Measurements from ENCODE around the gene DMD. TPM values are rescaled to one million over a fixed set of nuclear protein-coding genes. Genes with fewer than 3 reads are reported as not detected.

DMD gene
- total and polyA plus RNA-seq, 9 donors, result 14.0 to 70.5 (median 37.6) TPM

DNA sequence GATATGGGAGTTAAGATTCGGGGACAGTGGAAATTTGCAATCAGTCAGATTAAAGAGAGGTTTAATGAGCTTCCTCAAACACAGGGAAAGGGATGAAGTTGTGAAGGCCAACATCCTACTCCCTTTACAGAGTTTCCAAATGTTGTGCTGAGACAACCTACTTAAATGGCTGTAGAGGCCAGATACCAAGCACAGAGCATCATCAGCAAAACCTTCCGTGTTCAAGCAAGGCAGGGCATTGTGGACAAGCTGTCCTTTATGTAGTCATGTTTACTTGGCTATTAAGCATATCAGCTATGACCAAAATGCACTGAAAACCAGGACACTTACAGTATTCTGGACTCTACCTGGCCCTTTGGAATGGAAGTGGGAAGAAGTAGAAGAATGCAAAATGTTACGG is 197.3 kb downstream of the DMD start:
- H3K27ac ChIP-seq, result no peak overlapping the region
- no peak overlapping the region for H3K4me3 ChIP-seq
- H3K4me1 ChIP-seq (ENCODE audit: insufficient read depth), result no peaks in the 10 kb centered on the region
- no peak for DNase-seq
- no peaks in the 10 kb centered on the region for H3K9me3 ChIP-seq
- intact Hi-C loops (cut with DNase I), result no loop called here
- no peaks in the 10 kb centered on the region for H3K36me3 ChIP-seq
- 79 to 85% (median 85%) methylated on average over 3 of the region's 3 CpGs for WGBS, 3 donors
- no peaks in the 10 kb centered on the region for H3K27me3 ChIP-seq
- no peak for TF ChIP-seq POLR2A (IDR thresholded peaks at IDR 0.05)
- TF ChIP-seq EP300 (IDR thresholded peaks at IDR 0.05), result no peak
- TF ChIP-seq CTCF (IDR thresholded peaks at IDR 0.05), result no peak

DNA sequence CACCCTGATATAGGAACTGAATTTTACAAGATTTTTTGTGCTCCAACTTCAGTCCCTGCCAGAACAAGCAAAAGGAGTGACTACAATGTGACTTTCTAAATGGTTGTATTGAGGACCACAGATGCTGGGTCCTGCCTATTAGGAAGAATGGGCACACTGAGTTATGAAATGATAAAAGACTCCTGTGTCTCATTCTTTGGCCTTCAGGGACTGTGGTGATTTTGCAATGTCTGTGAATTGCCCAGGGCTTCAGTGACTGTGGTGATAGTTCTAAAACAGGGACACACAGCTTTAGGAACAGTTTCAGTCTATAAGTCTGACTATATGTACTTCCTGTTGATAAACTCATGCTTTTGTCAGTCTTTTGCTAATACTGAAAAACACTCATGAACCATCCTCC is 210.2 kb downstream of the DMD start:
- H3K27ac ChIP-seq, result no peak overlapping the region
- intact Hi-C loops (cut with DNase I), result no loop called here

GRCh38 chrX:32998776-32999175 is 212.6 kb downstream of the DMD start:
- 87 to 92% (median 91%) methylated on average over 4 of the region's 4 CpGs for WGBS, 3 donors
- DNase-seq, result no peak
- Histone ChIP-seq H3K36me3 (no peaks in the 10 kb centered on the region), H3K4me1 (ENCODE audit: insufficient read depth) (no peaks in the 10 kb centered on the region), H3K27ac (no peak overlapping the region), H3K4me3 (no peak overlapping the region), H3K9me3 (no peaks in the 10 kb centered on the region), H3K27me3 (no peaks in the 10 kb centered on the region)
- no peak for TF ChIP-seq EP300 (IDR thresholded peaks at IDR 0.05)
- no peak for TF ChIP-seq POLR2A (IDR thresholded peaks at IDR 0.05)
- no peak for TF ChIP-seq CTCF (IDR thresholded peaks at IDR 0.05)
- intact Hi-C loops (cut with DNase I), result no loop called here

More for the DNA sequence above, 210.2 kb downstream of the DMD start:
- no peak for DNase-seq
- no peaks in the 10 kb centered on the region for H3K36me3 ChIP-seq
- no peaks in the 10 kb centered on the region for H3K9me3 ChIP-seq
- TF ChIP-seq POLR2A (IDR thresholded peaks at IDR 0.05) (no peak), EP300 (IDR thresholded peaks at IDR 0.05) (no peak), CTCF (IDR thresholded peaks at IDR 0.05) (no peak)
- H3K27me3 ChIP-seq, result no peaks in the 10 kb centered on the region
- no peaks in the 10 kb centered on the region for H3K4me1 ChIP-seq (ENCODE audit: insufficient read depth)
- no peak overlapping the region for H3K4me3 ChIP-seq

DNA sequence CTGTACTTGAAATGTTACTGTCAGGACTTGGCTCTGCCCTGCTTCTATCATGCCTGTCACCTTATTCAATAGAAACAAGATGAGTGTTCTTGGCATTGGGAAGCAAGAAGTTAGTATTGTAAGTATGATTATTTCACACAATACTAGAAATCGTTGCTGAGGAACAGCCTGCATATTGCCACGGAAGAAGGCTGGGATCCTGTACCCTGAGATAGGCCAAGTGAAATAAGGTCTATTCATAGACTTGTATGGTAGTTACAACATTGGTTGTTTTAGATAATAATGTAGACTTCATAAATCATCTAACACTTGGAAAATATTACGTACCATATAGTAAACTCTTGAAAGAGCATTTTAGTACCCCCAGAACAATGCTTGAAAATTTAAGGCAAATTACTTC is 215.9 kb downstream of the DMD start:
- no peaks in the 10 kb centered on the region for H3K4me1 ChIP-seq (ENCODE audit: insufficient read depth)
- intact Hi-C loops (cut with DNase I), result no loop called here
- H3K36me3 ChIP-seq, result no peaks in the 10 kb centered on the region
- whole genome bisulfite sequencing, 3 donors, result 76 to 81% (median 81%) methylated on average over 3 of the region's 3 CpGs
- no peaks in the 10 kb centered on the region for H3K27me3 ChIP-seq
- DNase-seq, result no peak
- H3K4me3 ChIP-seq, result no peak overlapping the region
- H3K9me3 ChIP-seq, result no peaks in the 10 kb centered on the region
- no peak overlapping the region for H3K27ac ChIP-seq
- TF ChIP-seq CTCF (IDR thresholded peaks at IDR 0.05), result no peak
- no peak for TF ChIP-seq EP300 (IDR thresholded peaks at IDR 0.05)
- TF ChIP-seq POLR2A (IDR thresholded peaks at IDR 0.05), result no peak

GRCh38 chrX:32987142-32987541 is 224.2 kb downstream of the DMD start:
- no peak for DNase-seq
- TF ChIP-seq POLR2A (IDR thresholded peaks at IDR 0.05) (no peak), CTCF (IDR thresholded peaks at IDR 0.05) (no peak), EP300 (IDR thresholded peaks at IDR 0.05) (no peak)
- WGBS, 3 donors, result 41 to 48% (median 46%) methylated on average over 4 of the region's 4 CpGs
- H3K9me3 ChIP-seq, result no peaks in the 10 kb centered on the region
- no peaks in the 10 kb centered on the region for H3K4me1 ChIP-seq (ENCODE audit: insufficient read depth)
- intact Hi-C loops (cut with DNase I), result no loop called here
- no peaks in the 10 kb centered on the region for H3K27me3 ChIP-seq
- no peaks in the 10 kb centered on the region for H3K36me3 ChIP-seq
- H3K27ac ChIP-seq, result no peak overlapping the region
- H3K4me3 ChIP-seq, result no peak overlapping the region

Data from ovary (tissue), 9 donors.